ENCODE results near the gene CXorf38.
"Not testable (repeated sequence)": the region's sequence is repeated elsewhere in the genome, so short reads cannot be mapped to it uniquely, and the experiment has no call there.

Gene CXorf38

GRCh38 chrX:40625294-40625693 is 22.1 kb downstream of the CXorf38 start:
- no peak for DNase-seq

GRCh38 chrX:40623665-40624064 is 23.7 kb downstream of the CXorf38 start:
- no peak for DNase-seq

- DNase-seq: no peak
Measured at GRCh38 chrX:40623139-40623536, 24.2 kb downstream of the CXorf38 start, which contains the start of gene MPC1L. Gene MPC1L, plus strand, starts transcription at chrX:40623428. Its CDS starts 138 bp downstream, at chrX:40623566.

GRCh38 chrX:40622479-40623138 is 24.8 kb downstream of the CXorf38 start:
- no peak for DNase-seq

- DNase-seq: no peak
Measured at GRCh38 chrX:40617566-40617965, 29.8 kb downstream of the CXorf38 start.

GRCh38 chrX:40615976-40616375 is 31.4 kb downstream of the CXorf38 start:
- no peak for DNase-seq

GRCh38 chrX:40612511-40612910 is 34.9 kb downstream of the CXorf38 start:
- no peak for DNase-seq

- no peak for DNase-seq
Measured at GRCh38 chrX:40607381-40607780, 40.0 kb downstream of the CXorf38 start.

- no peak for DNase-seq
Measured at GRCh38 chrX:40603446-40603845, 43.9 kb downstream of the CXorf38 start.

GRCh38 chrX:40589616-40590321 is 57.6 kb downstream of the CXorf38 start:
- DNase-seq: not testable (repeated sequence)

GRCh38 chrX:40587623-40588022 is 59.7 kb downstream of the CXorf38 start:
- not testable (repeated sequence) for DNase-seq

- no peak for DNase-seq
Measured at GRCh38 chrX:40582811-40583210, 64.5 kb downstream of the CXorf38 start.

- DNase-seq: not testable (repeated sequence)
Measured at GRCh38 chrX:40582178-40582577, 65.2 kb downstream of the CXorf38 start.

GRCh38 chrX:40581336-40581920 is 65.9 kb downstream of the CXorf38 start:
- DNase-seq: no peak

GRCh38 chrX:40580537-40581335 is 66.6 kb downstream of the CXorf38 start, which contains the start of gene ATP6AP2:
Gene ATP6AP2, plus strand, starts transcription at chrX:40580970. Its CDS starts 96 bp downstream, at chrX:40581066.
- peak; percentile 87 for DNase-seq

GRCh38 chrX:40579900-40580536 is 67.3 kb downstream of the CXorf38 start:
- DNase-seq: no peak

GRCh38 chrX:40579141-40579540 is 68.2 kb downstream of the CXorf38 start:
- no peak for DNase-seq

- no peak for DNase-seq
Measured at GRCh38 chrX:40578039-40578695, 69.2 kb downstream of the CXorf38 start.

Measured in GDM1 (cell line).